Breast epithelium (tissue), 3 donors: ENCODE measurements around the gene FBRS.

Source experiments
- CTCF ChIP-seq, 3 donors: fragments of 450-650 bp; IDR thresholded peaks; one replicate each; pipeline ENCODE4 v1.5.1; 2016 to 2017; ENCODE audit warnings: antibody characterized with exemption in 3 of 3, mild to moderate bottlenecking in 3 of 3, moderate library complexity in 3 of 3
- POLR2A ChIP-seq: fragments of 450-650 bp; IDR thresholded peaks from one replicate; pipeline ENCODE4 v1.6.1; 2016; ENCODE audit warnings: antibody characterized with exemption, mild to moderate bottlenecking, moderate library complexity
- POLR2AphosphoS5 ChIP-seq, 3 donors: sonication (generic); formaldehyde crosslinking; IDR thresholded peaks; one replicate each; pipeline ENCODE4 v1.6.1; 2017; ENCODE audit warnings: antibody characterized with exemption in 3 of 3

GRCh38 chr16:30697264-30698138, 39.3 kb downstream of the FBRS start:
- TF ChIP-seq CTCF (IDR thresholded peaks at IDR 0.05), result no peak
- TF ChIP-seq POLR2AphosphoS5 (IDR thresholded peaks at IDR 0.05), result no peak
- TF ChIP-seq POLR2A, result no peak
